GM12875 (cell line): ENCODE results near the gene IPO8.

ENCODE experiments used
- H3K4me3 ChIP-seq: one replicate; pipeline ENCODE4 v1.5.1; 2011; ENCODE audit warnings: low read depth, low read length, control low read depth
- CTCF ChIP-seq: IDR thresholded peaks from 2 replicates; pipeline ENCODE4 v1.5.1; 2011; ENCODE audit warnings: low read depth, mild to moderate bottlenecking, control low read depth, inconsistent platforms, low read length, moderate library complexity, borderline replicate concordance; ENCODE audit not compliant: insufficient read depth

The IPO8 gene

GRCh38 chr12:30691122-30691879 lies 4.4 kb downstream of the IPO8 start:
- no peak for TF ChIP-seq CTCF
- H3K4me3 ChIP-seq, result no peak overlapping the region

GRCh38 chr12:30687265-30687986 lies 8.2 kb downstream of the IPO8 start:
- TF ChIP-seq CTCF, result no peak
- H3K4me3 ChIP-seq, result no peak overlapping the region

GRCh38 chr12:30679241-30679640 lies 16.4 kb downstream of the IPO8 start:
- H3K4me3 ChIP-seq, result no peak overlapping the region
- TF ChIP-seq CTCF, result no peak

DNA sequence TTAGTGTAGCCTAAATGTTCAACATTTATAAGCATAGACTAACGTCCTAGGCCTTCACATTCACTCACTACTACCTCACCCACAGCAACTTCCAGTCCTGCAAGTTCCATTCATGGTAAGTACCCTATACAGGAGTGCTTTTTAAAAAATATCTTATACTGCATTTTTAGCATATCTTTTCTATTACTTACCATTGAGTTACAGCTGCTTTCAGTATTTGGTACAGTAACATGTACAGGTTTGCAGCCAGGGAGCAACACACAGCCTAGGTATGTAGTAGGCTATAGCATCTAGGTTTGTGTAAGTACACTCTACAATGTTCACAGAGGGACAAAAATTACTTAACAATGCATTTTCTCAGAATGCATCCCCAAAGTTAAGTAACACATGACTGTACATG lies 17.4 kb downstream of the IPO8 start:
- TF ChIP-seq CTCF, result no peak
- no peak overlapping the region for H3K4me3 ChIP-seq

DNA sequence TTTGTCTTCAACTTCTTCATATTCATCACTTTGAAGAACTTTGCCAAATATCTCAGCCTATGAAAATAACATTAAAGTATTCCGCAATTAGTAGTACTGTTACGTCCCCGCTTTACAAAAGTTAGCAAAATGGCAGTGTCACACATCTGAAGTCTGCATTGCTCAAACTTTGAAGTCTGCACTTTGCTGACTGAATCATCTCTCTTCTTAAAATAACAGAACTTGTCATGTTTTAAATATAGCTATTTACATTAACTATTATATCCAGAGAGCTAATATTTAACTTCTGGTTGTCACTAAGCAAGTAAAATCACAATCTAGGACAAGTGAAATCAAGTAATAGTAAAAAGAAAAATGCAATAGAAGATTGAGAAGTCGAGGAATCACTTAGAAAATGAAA lies 34.5 kb downstream of the IPO8 start:
- no peak for TF ChIP-seq CTCF
- H3K4me3 ChIP-seq, result no peak overlapping the region

DNA sequence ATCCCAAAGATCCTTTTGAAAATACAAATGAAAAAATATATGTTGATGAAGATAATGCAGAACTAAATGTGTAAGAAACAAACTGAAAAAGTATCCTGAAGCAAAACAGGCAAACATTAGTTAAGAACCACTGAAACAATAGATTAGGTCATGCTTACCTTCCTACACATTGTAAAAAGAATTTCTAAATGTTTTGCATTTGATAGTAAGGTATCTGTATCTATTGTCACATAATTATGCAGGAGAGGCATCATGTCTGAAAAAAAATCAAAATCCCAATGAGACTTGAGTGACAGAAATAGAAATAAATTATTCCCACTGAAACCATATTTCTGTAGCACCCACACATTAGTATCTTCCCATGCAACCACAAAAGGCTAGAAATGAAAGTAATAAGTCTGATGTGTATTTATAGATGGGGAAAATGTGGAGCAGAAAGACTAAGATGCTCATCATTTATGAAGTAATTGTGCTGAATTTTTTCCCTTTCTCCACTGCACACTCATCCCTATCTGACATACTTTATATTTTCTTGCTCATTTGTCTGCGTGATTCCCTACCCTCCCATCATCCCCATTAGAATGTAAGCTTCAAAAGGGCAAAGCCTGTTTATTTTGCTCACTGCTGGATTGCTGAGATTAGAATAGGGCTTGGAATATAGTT lies 43.5 kb downstream of the IPO8 start:
- TF ChIP-seq CTCF, result no peak
- no peak overlapping the region for H3K4me3 ChIP-seq
